Kidney (tissue), 14 donors: ENCODE results near the gene LONP2. TPM values are rescaled to one million over a fixed set of nuclear protein-coding genes. Genes with fewer than 3 reads are reported as not detected.

ENCODE experiments used
- DNase-seq, 5 donors: peaks; one replicate each; pipeline ENCODE4 v3.0.0-alpha.2; 2013 to 2020
- FAIRE-seq: peaks from 2 replicates; lab custom pipeline; 2012; peaks lifted over from hg19 to GRCh38; lab: Jason Lieb, UNC
- H3K27ac ChIP-seq, 2 donors: one replicate each; pipeline ENCODE4 v1.7.0; 2013; ENCODE audit warnings: low read depth in 2 of 2, low read length in 2 of 2, inconsistent platforms in 1 of 2
- H3K27me3 ChIP-seq: one replicate; pipeline ENCODE4 v1.7.1; 2013; ENCODE audit warnings: low read length, inconsistent platforms; ENCODE audit not compliant: control insufficient read depth, insufficient read depth
- H3K36me3 ChIP-seq, 3 donors: one replicate each; pipeline versions ENCODE4 v1.7.0 to v1.7.1; 2013; ENCODE audit warnings: low read length in 3 of 3, control low read depth in 1 of 3, inconsistent platforms in 1 of 3; ENCODE audit not compliant: insufficient read depth in 3 of 3, control insufficient read depth in 2 of 3
- H3K4me1 ChIP-seq, 3 donors: one replicate each; pipeline versions ENCODE4 v1.7.0 to v1.7.1; 2013; ENCODE audit warnings: low read length in 3 of 3, inconsistent platforms in 1 of 3, low read depth in 1 of 3; ENCODE audit not compliant: control insufficient read depth in 2 of 3, insufficient read depth in 2 of 3
- H3K4me3 ChIP-seq, 3 donors: one replicate each; pipeline versions ENCODE4 v1.7.0 to v1.8.1; 2013; ENCODE audit warnings: low read length in 3 of 3, control low read depth in 1 of 3, inconsistent platforms in 1 of 3
- H3K9ac ChIP-seq, 3 donors: one replicate each; pipeline versions ENCODE4 v1.7.0 to v1.7.1; 2013; ENCODE audit warnings: low read length in 3 of 3, control low read depth in 1 of 3, inconsistent platforms in 1 of 3
- H3K9me3 ChIP-seq, 3 donors: one replicate each; pipeline versions ENCODE4 v1.7.0 to v1.7.1; 2013; ENCODE audit warnings: low read length in 3 of 3, control low read depth in 1 of 3, inconsistent platforms in 1 of 3; ENCODE audit not compliant: control insufficient read depth in 2 of 3, insufficient read depth in 1 of 3
- intact Hi-C: fragments of 100-400 bp; cut with DNase I; formaldehyde crosslinking; loops from one replicate; pipeline ENCODE4 v1.11.1; 2022
- polyA plus RNA-seq: library from polyadenylated mRNA; stranded (reverse); fragments of 350-450 nt; fragmentation: Illumina TruSeq; extraction: RNeasy Lipid Tissue Mini Kit (QIAGEN cat#74804); gene quantifications from one replicate; pipeline ENCODE4 v1.2.3, GENCODE V29; 2014; ENCODE audit warnings: low read depth, low replicate concordance; ENCODE audit not compliant: insufficient read depth
- total RNA-seq: library from RNA; stranded (reverse); fragmentation: NEBNext Ultra II Directional; extraction: Animal tissue kit (Norgen Biotek cat#: 25700); gene quantifications from one replicate; pipeline ENCODE4 v1.2.1, GENCODE V29; 2021
- TF ChIP-seq, protein P1 (sequence below): IDR thresholded peaks from 3 replicates; pipeline ENCODE4 v1.5.1; 2012; ENCODE audit warnings: mild to moderate bottlenecking, moderate library complexity, borderline replicate concordance; ENCODE audit not compliant: insufficient read depth; ENCODE audit errors: extremely low read depth
- donor health status: control.
- donor health status: control.
- donor health status: control.
- donor health status: control.
- donor health status: control.
- donor health status: DM: yes; HTN: yes; CAD: no.
- donor health status: Normal renal cell carcinoma (clear cell type).

LONP2 gene
- total and polyA plus RNA-seq, 2 donors from 2014 or later: 24.8 to 77.1 TPM

DNA sequence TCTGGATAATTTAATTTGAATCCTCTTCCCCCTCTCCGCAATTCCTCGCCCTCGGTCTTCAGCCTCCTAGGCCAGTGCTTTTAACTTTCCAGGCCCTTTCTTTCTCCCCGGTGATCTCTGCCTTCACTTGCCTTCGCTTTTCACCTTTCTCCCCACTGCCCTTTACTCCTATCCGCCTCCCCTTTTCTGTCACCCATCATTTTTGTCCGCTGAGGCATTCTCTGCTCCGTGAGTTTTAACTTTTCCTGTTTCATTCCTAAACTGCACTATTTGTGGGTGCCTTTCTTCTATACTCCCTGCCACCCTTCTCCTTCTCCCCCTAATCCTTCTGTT, 729 bp downstream of the LONP2 start:
- Histone ChIP-seq H3K9me3 (no peaks in the 10 kb centered on the region), H3K27me3 (no peaks in the 10 kb centered on the region), H3K27ac (peak overlapping the region; percentile 85 to 90), H3K4me1 (peaks cover 0 to 17% (median 0%) of the 10 kb centered on the region in 3 donors), H3K9ac (peak overlapping the region; percentile 85 to 95 (median 94)), H3K4me3 (peak overlapping the region; percentile 88 to 98 (median 94)), H3K36me3 (peaks cover 0 to 2% (median 0%) of the 10 kb centered on the region in 3 donors)
- TF ChIP-seq, protein P1, sequence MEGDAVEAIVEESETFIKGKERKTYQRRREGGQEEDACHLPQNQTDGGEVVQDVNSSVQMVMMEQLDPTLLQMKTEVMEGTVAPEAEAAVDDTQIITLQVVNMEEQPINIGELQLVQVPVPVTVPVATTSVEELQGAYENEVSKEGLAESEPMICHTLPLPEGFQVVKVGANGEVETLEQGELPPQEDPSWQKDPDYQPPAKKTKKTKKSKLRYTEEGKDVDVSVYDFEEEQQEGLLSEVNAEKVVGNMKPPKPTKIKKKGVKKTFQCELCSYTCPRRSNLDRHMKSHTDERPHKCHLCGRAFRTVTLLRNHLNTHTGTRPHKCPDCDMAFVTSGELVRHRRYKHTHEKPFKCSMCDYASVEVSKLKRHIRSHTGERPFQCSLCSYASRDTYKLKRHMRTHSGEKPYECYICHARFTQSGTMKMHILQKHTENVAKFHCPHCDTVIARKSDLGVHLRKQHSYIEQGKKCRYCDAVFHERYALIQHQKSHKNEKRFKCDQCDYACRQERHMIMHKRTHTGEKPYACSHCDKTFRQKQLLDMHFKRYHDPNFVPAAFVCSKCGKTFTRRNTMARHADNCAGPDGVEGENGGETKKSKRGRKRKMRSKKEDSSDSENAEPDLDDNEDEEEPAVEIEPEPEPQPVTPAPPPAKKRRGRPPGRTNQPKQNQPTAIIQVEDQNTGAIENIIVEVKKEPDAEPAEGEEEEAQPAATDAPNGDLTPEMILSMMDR: no peak
- intact Hi-C loops: no loop called here
- FAIRE-seq: no peak
- DNase-seq: no peak

DNA sequence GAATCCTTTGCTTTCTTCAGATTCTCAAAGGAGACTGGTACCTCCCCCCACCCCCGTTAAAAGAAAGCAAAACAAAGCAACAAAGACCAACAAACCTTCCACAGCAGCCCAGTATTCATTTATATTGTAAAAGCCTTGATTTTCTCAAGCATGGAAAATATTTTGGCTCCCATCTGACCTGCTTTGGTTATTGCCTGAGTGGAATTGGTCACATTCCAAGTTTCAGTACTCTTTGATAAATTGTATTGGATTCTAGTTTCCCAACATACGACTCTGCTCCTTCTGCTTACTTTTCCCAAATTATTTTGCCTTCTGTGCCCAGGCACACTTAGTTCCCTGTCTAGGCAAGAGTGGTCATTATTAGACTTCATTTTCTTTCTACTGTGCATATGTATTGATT, 2.0 kb downstream of the LONP2 start:
- DNase-seq (no peak), FAIRE-seq (no peak)
- Histone ChIP-seq H3K9me3 (no peaks in the 10 kb centered on the region), H3K9ac (peak overlapping the region in 1 of 3 donors; percentile 35), H3K27me3 (no peaks in the 10 kb centered on the region), H3K27ac (peak overlapping the region in 1 of 2 donors; percentile 7), H3K36me3 (peaks cover 0 to 2% (median 0%) of the 10 kb centered on the region in 3 donors), H3K4me3 (peak overlapping the region in 1 of 3 donors; percentile 4), H3K4me1 (peaks cover 0 to 17% (median 0%) of the 10 kb centered on the region in 3 donors)
- intact Hi-C loops: no loop called here
- TF ChIP-seq, protein P1: no peak

DNA sequence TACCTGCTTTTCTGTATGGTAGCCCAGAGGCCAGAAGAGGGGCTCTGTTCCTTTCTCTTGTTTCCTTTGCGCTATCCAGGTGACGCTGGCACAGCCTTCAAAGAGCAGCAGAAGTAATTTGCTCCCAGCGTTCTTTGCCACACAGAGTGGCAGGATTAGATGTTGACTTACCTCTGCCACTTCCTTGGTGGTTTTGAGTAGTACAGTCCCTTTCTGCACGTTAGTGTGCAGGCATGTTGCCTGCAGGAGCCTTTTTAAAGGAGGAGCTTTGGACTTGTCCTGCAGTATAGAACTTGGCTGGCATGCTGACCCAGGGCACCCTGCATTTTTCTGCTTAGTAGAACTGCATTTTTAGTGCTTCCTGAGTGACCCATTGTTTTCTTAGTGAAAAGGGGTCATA, 3.2 kb downstream of the LONP2 start, which contains the start of gene ABCC11:
Gene ABCC11, minus strand, starts transcription at position 229 of the 400 bp plus-strand sequence. CDS start 15,618 bp downstream, outside the sequence.
- Histone ChIP-seq H3K4me1 (peaks cover 0 to 19% (median 0%) of the 10 kb centered on the region in 3 donors), H3K9me3 (no peaks in the 10 kb centered on the region), H3K9ac (peak within 1 kb of the TSS in 2 of 3 donors; percentile 12 to 15), H3K27me3 (no peaks in the 10 kb centered on the region), H3K4me3 (no peak within 1 kb of the TSS), H3K36me3 (peaks cover 0 to 2% (median 0%) of the 10 kb centered on the region in 3 donors), H3K27ac (no peak within 1 kb of the TSS)
- TF ChIP-seq, protein P1: no peak
- DNase-seq (no peak), FAIRE-seq (no peak)
- intact Hi-C loops: no loop called here
